HG02870 (cell line): ENCODE data around the gene CRY1.
"Not testable (repeated sequence)": the region's sequence is repeated elsewhere in the genome, so short reads cannot be mapped to it uniquely, and the experiment has no call there.

Source experiments
- ATAC-seq: cut with Tn5 transposase; IDR thresholded peaks from one replicate; pipeline ENCODE4 v1.9.1; 2021; ENCODE audit warnings: mild to moderate bottlenecking, moderate library complexity; ENCODE audit not compliant: unreplicated experiment

The CRY1 gene

DNA sequence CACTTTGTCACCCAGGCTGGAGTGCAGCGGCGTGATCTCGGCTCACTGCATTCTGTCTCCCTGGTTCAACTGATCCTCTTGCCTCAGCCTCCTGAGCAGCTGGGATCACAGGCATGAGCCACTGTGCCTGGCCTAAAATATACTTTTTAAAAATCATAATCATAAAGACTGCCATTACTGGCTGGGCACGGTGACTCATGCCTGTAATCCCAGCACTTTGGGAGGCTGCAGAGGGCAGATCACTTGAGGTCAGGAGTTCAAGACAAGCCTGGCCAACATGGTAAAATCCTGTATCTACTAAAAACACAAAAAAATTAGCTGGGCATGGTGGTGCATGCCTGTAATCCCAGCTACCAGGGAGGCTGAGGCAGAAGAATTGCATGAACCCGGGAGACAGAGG is 20.1 kb downstream of the CRY1 start:
- ATAC-seq: not testable (repeated sequence)

DNA sequence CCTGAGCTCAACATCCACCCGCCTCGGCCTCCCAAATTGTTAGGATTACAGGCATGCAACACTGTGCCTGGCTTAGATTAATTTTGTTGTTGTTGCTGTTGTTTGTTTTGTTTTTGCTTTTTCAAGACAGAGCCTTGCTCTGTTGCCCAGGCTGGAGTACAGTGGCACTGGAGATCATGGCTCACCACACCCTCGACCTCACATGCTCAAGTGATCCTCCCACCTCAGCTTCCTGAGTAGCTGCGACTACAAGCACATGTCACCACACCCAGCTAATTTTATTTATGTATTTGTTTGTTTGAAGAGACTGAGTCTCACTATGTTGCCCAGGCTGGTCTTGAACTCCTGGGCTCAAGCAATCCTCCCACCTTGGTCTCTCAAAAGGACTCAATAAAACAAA is 26.7 kb downstream of the CRY1 start:
- ATAC-seq: no peak

DNA sequence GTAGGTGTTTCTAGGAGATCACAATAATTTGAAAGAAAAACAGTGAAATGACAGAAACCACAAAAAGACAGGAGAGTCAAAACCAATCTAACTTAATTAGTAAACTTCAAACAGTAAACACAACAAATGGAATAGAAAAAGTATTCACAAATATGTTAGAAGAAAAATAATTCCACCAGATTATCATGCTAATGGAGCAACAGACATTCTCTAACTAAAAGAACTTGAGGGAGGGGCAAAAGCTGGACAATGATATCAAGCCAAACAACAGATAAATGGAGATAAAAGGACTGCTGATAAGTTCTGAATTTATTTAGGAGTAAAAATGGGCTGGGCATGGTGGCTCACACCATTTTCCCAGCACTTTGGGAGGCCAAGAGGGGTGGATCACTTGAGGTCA is 28.7 kb downstream of the CRY1 start:
- no peak for ATAC-seq

DNA sequence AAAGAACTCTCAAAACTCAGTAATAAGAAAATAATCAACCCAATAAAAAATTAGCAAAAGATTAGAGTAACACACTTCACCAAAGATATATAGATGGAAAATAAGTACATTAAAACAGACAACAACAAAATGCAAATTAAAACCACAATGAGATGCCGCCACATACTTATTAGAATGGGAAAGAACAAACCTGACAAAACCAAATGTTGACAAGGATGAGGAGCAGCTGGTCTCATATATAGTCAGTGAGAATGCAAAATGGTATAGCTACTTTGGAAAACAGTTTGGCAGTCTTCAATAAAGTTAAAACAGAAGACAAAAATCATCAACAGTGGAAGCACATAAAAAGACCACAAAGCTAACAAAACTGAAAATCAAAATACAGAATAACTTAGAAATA is 29.1 kb downstream of the CRY1 start:
- ATAC-seq: no peak

DNA sequence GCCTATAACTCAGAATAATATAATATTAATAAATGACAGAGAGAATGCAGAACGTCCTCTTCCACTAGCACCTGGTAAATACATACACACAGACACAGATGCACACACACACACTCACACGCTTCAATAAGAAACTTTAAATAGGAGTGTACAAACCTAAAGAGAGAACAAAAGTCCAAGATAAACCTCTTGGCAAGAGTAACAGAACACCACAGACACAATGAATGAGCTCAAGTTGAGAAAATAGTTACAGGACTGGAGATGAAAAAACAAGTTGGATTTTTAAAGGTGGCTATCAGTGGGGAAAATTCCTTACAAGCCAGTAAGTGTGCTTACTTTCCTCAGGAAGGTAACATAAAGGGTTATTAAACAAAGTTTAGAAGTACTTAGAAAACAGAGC is 35.2 kb downstream of the CRY1 start:
- ATAC-seq: no peak

DNA sequence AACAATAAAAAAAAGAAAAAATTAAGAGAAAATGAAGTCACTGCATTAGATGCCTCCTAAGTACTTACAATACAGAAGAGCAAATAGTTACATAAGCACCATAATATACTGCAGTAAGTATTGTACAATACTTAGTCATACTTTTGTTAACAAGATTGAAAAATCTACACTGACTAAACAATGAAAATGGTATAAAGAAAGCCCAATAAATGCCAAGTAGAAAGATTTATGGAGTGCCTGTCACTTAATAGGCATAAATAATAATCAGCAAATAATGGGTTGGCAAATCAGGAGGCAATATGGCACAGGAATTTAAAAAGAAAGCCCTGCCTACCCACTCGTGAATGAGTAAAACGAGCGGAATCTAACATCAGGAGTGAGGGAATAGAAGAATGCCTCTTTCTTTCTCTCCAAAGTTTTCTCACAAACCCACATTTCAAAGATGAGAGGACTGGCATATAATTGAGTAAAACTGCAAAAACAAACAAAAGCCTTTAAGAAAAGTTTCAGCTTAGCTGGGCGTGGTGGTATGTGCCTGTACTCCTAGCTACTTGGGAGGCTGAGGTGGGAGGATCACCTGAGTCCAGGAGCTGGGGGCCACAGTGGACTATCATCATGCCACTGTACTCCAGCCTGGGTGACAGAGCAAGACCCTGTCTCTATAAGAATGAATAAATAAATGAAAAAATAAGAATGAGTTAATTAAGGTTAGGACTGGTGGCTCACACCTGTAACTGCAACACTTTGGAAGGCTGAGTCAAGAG is 36.1 kb downstream of the CRY1 start:
- no peak for ATAC-seq

DNA sequence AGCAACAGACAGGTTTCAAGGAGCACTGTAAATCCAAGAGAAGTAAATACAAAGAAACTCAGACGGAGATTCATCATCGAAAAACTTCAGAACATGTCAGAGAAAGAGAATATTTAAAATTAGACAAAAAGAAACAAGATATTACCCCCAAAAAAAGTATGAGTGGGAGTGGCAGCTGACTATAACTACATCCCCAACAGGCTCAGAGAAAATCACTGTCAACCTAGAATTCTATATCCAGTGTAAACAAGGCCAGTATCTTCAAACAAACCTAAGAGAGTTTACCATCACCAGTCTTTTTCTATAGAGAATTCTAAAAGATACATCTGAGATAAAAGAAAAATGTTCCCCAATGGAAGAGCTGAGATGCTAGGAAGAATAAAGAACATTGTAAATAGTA is 39.6 kb downstream of the CRY1 start:
- no peak for ATAC-seq

DNA sequence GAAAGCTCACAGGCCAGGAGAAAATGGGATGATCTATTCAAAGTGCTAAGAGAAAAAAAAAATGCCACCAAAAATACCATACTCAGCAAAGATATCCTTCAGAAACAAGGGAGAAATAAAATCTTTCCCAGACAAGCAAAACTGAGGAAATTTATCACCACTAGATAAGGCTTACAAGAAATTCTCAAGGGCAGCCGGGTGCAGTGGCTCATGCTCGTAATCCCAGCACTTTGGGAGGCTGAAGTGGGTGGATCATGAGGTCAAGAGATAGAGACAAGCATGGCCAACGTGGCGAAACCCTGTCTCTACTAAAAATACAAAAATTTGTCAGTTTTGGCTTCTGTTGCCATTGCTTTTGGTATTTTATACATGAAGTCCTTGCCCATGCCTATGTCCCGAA is 48.2 kb downstream of the CRY1 start:
- ATAC-seq: no peak

DNA sequence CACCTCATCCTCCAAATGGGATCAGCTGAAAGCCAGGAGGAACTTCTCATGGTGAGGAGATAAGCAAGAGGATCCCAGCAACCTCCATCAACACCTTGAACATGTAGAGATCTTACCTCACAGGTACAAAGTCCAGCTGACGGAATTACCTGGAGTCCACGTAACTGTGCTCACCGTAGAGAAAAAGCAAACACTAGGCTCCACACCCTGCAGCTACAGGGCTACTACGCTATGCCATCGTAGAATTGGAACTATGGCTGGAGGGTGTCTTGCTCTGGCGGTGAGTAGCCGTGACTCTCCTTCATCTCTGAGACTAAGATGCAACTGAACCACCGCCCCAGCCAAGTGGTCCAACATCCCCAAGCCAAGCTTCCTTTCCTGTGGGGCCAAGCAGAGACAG is 50.5 kb downstream of the CRY1 start:
- ATAC-seq: no peak

DNA sequence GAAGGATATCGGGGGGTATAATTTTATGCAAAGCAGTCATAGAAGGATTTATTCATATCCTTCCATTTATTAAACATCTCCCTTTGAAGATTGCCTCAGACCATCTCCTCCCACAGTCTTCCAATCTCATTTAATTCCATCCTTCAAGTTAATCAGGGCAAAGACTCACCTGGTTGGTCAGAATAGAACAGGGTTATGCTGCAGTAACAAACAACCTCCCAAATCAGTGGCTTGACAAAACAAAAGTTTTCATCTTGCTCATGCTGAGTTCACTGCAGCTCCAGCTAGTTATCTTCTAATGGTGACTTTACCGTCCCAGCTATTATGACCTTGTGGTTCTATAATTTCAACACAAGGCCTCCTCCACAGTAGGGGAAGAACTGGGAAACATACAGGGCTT is 57.6 kb downstream of the CRY1 start:
- no peak for ATAC-seq

DNA sequence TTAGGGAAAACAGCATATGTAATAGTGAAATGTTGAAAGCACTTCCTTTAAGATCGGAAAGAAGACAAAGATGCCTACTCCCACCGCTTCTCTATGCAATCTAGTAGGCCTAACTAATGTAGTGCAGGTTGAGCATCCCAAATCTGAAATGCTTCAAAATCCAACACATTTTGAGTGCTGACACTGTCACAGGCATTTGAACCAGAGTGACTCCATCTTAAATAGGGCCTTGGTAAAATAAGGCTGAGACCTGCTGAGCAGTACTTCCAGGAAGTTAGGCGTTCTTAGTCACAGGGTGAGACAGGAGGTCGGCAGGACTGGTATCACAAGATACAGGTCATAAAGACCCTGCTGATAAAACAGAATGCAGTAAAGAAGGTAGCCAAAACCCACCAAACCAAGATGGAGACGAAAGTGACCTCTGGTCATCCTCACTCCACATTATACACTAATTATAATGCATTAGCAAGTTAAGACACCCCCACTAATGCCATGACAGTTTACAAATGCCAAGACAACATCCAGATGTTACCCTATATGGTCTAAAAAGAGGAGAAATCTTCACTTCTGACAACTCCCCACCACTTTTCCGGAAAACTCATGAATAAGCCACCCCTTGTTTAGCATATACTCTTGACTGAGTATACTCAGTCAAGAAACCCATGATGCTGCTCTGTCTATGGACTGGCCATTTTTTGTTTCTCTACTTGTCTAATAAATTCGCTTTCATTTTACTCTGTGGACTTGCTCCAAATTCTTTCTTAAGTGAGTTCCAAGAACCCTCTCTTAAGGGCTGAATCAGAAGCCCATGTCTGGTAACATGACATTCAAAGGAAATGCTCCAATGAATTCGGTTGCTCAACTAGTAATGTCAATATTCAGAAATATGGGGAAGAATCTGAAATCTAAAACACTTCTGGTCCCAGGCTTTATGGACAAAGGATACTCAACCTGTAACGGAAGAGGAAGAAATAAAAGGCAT is 59.3 kb downstream of the CRY1 start:
- ATAC-seq: no peak

DNA sequence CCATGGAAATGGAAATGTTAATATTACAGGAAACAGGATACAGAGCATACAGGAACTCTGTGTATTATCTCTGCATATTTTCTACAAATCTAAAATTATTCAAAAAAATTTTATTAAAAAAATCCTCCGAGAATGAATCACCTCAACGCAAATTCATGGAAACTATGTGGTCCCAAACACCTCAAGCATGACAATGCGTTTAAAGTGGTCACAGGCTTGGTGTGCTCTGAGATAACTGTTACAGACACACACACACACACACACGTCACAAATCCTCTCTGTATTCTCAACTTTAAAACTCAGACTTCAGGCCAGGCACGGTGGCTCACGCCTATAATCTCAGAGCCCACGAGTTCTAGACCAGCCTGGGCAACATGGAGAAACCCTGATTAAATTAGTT is 61.1 kb downstream of the CRY1 start:
- no peak for ATAC-seq

DNA sequence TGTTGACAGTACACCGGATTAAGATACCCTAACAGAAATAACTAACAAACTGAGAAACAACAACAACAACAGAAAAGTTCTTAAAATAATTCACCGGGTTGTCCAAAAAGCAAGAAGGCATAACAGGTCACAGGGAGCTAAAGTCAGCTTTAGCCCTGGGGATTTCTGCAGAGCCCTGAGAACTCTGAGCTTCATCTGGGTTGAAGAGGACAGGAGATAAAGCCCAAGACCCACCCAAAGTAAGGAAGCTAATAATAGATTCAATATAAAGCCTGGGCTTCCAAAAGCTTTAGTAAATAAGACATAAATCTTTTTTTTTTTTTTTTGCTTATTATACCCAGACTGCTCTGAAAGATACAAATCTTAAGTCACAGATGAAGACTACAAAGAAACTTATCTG is 62.3 kb downstream of the CRY1 start:
- ATAC-seq: no peak

DNA sequence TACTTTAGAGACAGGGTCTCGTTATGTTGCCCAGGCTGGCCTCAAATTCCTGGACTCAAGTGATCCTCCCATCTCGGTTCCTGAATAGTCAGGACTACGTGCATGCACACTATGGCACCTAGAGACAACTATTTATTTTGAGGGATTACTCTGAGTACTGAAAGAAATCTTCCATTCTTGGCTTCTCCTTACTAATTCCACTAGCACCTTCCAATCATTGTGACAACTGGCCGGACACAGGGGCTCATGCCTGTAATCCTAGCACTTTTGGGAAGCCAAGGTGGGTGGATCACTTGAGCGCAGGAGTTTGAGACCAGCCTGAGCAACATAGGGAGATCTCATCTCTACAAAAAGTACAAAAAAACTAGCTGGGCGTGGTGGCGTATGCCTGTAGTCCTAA is 64.3 kb downstream of the CRY1 start:
- ATAC-seq: no peak

DNA sequence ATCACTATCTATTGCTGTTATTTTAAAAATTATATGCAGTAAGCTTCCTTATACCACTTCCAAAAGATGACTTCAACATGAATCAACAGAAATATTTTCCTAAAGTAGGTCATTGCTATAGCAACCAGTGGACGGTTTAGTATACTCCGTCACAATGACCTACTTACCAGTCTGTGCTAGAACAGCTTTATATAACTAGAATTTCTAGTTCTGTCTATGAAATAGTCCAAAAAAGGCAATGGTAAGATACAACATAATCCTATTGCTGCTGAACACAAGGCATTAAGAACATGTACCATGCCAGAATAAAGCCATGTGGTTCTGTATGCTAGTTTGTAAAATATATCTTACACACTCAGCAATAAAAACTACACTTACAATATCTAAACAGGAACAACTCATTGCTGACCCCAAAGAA is 65.7 kb downstream of the CRY1 start:
- ATAC-seq: no peak

DNA sequence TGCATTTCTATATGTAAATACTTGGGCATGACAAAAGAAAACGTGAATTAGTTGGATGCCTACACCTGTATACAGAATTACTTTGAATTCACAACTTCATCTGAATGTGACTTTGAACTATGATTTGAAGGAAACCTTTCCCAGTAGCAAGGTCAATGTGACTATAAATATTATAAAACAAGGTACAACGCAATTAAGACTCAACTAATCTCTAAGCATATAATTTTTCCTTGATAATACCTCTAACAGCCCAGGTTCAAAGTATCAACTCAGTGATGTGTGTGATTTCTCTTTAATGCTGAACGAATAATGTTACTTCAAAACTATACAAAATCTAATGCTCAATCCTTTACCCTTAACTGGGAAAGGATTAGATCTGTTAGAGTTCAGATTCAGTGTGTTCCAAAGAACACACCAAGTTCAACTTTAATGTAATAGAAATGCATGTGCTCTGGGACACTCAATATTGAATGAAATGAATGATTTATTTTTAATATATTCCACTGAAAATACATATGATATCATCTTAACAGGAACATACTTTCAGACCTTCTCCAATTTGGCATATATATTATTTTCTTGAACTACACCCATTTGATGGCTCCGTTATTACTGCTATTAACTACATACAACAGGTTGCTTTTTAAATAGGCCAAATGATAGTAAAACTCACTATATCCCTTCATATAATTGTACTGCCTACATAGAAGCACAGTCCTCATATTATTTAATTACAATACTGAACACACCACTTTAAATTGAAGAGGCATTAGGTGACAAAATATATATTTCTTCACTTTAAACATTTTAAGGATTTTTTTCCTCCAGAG is 66.3 kb downstream of the CRY1 start:
- ATAC-seq: no peak

DNA sequence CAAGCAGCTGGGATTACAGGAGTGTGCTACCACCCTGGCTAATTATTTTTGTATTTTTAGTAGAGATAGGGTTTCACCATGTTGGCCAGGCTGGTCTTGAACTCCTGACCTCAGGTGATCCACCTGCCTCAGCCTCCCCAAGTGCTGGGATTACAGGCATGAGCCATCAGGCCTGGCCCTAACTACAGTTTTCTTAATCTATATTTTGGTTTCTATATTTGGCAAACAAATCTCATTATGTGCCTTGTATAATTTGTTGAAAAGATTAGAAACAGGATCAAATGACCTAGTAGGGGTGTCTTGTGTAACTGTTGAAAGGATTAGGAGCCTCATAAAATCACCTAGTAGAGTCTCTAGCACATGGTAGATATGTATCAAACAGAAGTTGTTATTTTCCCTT is 67.0 kb downstream of the CRY1 start:
- ATAC-seq: not testable (repeated sequence)

DNA sequence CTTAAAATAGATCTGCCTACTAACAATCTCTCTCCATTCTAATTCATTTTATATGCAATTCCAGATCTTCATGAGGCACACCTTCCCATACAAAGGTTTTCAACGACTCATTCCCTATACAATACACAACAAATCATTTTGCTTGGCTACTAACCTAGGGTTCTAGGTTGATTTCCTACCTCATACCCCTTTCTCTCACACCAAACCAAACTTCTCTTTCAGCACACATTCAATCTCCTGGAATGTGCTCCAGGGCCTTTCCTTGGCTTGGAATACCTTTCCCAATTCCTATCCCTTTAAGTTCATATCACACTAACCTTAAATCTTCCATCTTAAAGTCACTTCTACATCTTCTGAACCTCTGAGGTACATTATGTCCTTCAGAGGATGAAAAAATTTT is 67.7 kb downstream of the CRY1 start:
- no peak for ATAC-seq

DNA sequence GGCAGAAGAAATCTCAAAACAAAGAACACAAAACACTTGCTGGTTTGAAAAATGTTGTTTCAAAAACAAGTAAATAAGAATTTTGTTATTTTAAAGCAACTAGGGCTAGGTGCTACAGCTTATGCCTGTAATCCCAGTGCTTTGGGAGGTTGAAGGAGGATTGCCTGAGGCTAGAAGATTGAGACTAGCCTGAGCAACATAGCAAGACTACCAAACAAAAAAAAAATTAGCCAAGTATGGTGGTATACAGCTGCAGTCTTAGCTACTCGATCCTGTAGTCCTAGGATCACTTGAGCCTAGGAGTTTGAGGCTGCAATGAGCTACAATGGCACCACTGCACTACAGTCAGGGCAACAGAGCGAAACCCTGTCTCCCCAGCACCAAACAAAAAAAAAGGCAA is 73.8 kb downstream of the CRY1 start:
- no peak for ATAC-seq

DNA sequence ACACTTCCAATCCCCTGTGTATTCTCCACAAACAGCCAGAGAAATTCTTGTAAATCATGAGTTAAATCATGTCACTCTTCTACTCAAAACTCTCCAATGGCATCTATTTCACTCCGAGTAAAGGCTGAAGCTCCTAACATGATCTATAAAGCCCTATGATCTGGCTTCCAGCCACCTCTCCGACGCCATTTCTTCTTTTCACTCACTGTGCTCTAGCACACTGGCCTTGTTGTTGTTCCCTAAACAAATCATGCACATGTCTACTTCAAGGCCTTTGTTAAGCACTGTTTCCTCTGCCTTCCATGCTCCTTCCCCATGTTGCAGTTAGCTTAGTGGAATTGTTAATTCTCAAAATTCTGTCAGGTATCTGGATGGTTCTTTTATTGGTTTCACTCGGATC is 76.3 kb downstream of the CRY1 start:
- ATAC-seq: no peak

DNA sequence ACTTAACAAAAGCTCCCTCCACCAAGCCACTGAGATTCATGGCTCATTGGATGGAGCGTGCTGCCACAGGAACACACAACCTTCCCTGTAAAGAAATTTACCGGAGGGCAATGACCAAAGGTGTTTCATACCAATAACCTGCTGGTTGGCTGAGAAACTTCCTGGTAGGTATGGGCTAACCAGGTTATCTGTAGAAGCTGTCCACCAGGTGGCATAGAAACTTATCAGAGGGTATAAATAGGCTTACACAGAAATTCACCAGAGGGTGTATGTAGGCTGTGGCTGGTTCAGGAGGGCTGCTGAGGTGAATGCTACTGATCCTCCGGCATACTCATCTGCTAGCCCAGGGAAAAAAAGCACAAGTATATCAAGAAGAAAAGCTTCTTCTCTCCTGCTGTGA is 79.3 kb downstream of the CRY1 start:
- ATAC-seq: no peak
